Progenitor cell of endocrine pancreas (in vitro differentiated cells): ENCODE results near the gene ST7. TPM values are rescaled to one million over a fixed set of nuclear protein-coding genes. Genes with fewer than 3 reads are reported as not detected.

Experiments
- DNase-seq: peaks from one replicate; pipeline ENCODE4 v3.0.0; 2021; ENCODE audit warnings: low spot score; ENCODE audit not compliant: unreplicated experiment
- H3K27ac Mint-ChIP-seq: 2 replicates; pipeline ENCODE4 v1.8.0; 2021; ENCODE audit warnings: mild to moderate bottlenecking, moderate library complexity, mixed read lengths
- H3K27me3 Mint-ChIP-seq: 2 replicates; pipeline ENCODE4 v1.8.0; 2021; ENCODE audit warnings: mixed read lengths
- H3K36me3 Mint-ChIP-seq: 2 replicates; pipeline ENCODE4 v1.8.0; 2022; ENCODE audit warnings: mixed read lengths; ENCODE audit not compliant: insufficient read depth
- H3K4me1 Mint-ChIP-seq: 2 replicates; pipeline ENCODE4 v1.8.0; 2021; ENCODE audit warnings: low read depth, mixed read lengths
- H3K4me3 Mint-ChIP-seq: 2 replicates; pipeline ENCODE4 v1.8.0; 2021; ENCODE audit warnings: low read depth, mild to moderate bottlenecking, moderate library complexity, mixed read lengths
- H3K9me3 Mint-ChIP-seq: 2 replicates; pipeline ENCODE4 v1.8.0; 2021; ENCODE audit warnings: low read depth, mixed read lengths
- CTCF ChIP-seq: fragments of 200-600 bp; sonication (generic); IDR thresholded peaks from one replicate; pipeline ENCODE4 v1.5.0; 2021; ENCODE audit warnings: antibody characterized with exemption, mild to moderate bottlenecking; ENCODE audit not compliant: unreplicated experiment
- total RNA-seq: library from RNA; stranded (reverse); gene quantifications from 2 replicates; pipeline ENCODE4 v1.2.1, GENCODE V29; 2021

The ST7 gene
- total RNA-seq, 1 donor from 2014 or later = 24.8 TPM

GRCh38 chr7:117061751-117062150, 108.5 kb downstream of the ST7 start:
- TF ChIP-seq CTCF = no peak
- H3K4me1 Mint-ChIP-seq = peaks cover 31% of the 10 kb centered on the region
- H3K27ac Mint-ChIP-seq = no peak overlapping the region
- DNase-seq = no peak
- H3K9me3 Mint-ChIP-seq = no peaks in the 10 kb centered on the region
- no peaks in the 10 kb centered on the region for H3K27me3 Mint-ChIP-seq
- H3K4me3 Mint-ChIP-seq = no peak overlapping the region
- no peaks in the 10 kb centered on the region for H3K36me3 Mint-ChIP-seq

- Mint-ChIP-seq H3K4me1 (peaks cover 30% of the 10 kb centered on the region), H3K27ac (no peak overlapping the region), H3K9me3 (no peaks in the 10 kb centered on the region), H3K4me3 (no peak overlapping the region), H3K27me3 (peaks cover 2% of the 10 kb centered on the region), H3K36me3 (no peaks in the 10 kb centered on the region)
- no peak for TF ChIP-seq CTCF
- no peak for DNase-seq
Measured at GRCh38 chr7:117062300-117062699, 109.0 kb downstream of the ST7 start.

GRCh38 chr7:117064688-117065087, 111.4 kb downstream of the ST7 start:
- peaks cover 5% of the 10 kb centered on the region for H3K27me3 Mint-ChIP-seq
- H3K4me1 Mint-ChIP-seq = peaks cover 23% of the 10 kb centered on the region
- H3K9me3 Mint-ChIP-seq = no peaks in the 10 kb centered on the region
- no peak for DNase-seq
- H3K4me3 Mint-ChIP-seq = no peak overlapping the region
- no peak for TF ChIP-seq CTCF
- H3K27ac Mint-ChIP-seq = no peak overlapping the region
- H3K36me3 Mint-ChIP-seq = no peaks in the 10 kb centered on the region

- Mint-ChIP-seq H3K4me1 (peaks cover 20% of the 10 kb centered on the region), H3K27me3 (peaks cover 5% of the 10 kb centered on the region), H3K9me3 (no peaks in the 10 kb centered on the region), H3K4me3 (no peak overlapping the region), H3K27ac (no peak overlapping the region), H3K36me3 (no peaks in the 10 kb centered on the region)
- TF ChIP-seq CTCF = no peak
- DNase-seq = no peak
Measured at GRCh38 chr7:117065571-117066150, 112.4 kb downstream of the ST7 start.

- Mint-ChIP-seq H3K36me3 (peaks cover 2% of the 10 kb centered on the region), H3K27ac (no peak overlapping the region), H3K27me3 (peaks cover 5% of the 10 kb centered on the region), H3K9me3 (no peaks in the 10 kb centered on the region), H3K4me1 (peaks cover 23% of the 10 kb centered on the region), H3K4me3 (no peak overlapping the region)
- TF ChIP-seq CTCF = no peak
- no peak for DNase-seq
Measured at GRCh38 chr7:117066668-117067067, 113.4 kb downstream of the ST7 start.
